GM12878 (cell line): ENCODE results near the gene NFU1. TPM values are rescaled to one million over a fixed set of nuclear protein-coding genes. Genes with fewer than 3 reads are reported as not detected.

Source experiments
- CBFB ChIP-seq: IDR thresholded peaks from 2 replicates; pipeline ENCODE4 v1.6.1; 2016; ENCODE audit warnings: antibody characterized with exemption, low read depth
- POLR2AphosphoS5 ChIP-seq: IDR thresholded peaks from 2 replicates; pipeline ENCODE4 v1.6.1; 2011; ENCODE audit warnings: mild to moderate bottlenecking, low read length, inconsistent platforms
- polyA plus RNA-seq, 11 experiments: library from polyadenylated mRNA; depleted of rRNA in 4 of 11; unstranded in 6 of 11; stranded (reverse) in 5 of 11; fragments of >200 nt; fragmentation: Nextera tagmentation in 4 of 11; fragmentation: Illumina TruSeq in 1 of 11; extraction: Ambion mirVana in 4 of 11; extraction: Trizol in 1 of 11; gene quantifications; 1 replicate in 1 of 11; 2 replicates in 10 of 11; pipeline versions ENCODE4 v1.2.1 to v1.2.3, GENCODE V29; 2011 to 2016; ENCODE audit warnings: inconsistent platforms in 2 of 11, missing spikeins in 2 of 11, low read depth in 1 of 11
- total RNA-seq, 4 experiments: library from RNA; depleted of rRNA in 3 of 4; stranded (reverse); fragments of >200 nt in 3 of 4; fragmentation: Illumina TruSeq in 1 of 4; extraction: Trizol in 1 of 4; gene quantifications; 2 replicates each; pipeline versions ENCODE4 v1.2.1 to v1.2.3, GENCODE V29; 2013 to 2021
- TF ChIP-seq, protein P1 (sequence below): fragments of 450-650 bp; formaldehyde crosslinking; IDR thresholded peaks from 2 replicates; pipeline ENCODE4 v1.4.0; 2022; ENCODE audit warnings: mild to moderate bottlenecking, moderate library complexity
- TF ChIP-seq, protein P2 (sequence below), 3 experiments: IDR thresholded peaks in 2 of 3; conservative IDR thresholded peaks in 1 of 3; 2 replicates each; pipeline ENCODE4 v1.5.1; 2011; ENCODE audit warnings: low read depth in 3 of 3, low read length in 3 of 3, mild to moderate bottlenecking in 3 of 3, control low read depth in 2 of 3, moderate library complexity in 2 of 3, inconsistent platforms in 1 of 3, mixed read lengths in 1 of 3; ENCODE audit not compliant: control insufficient read depth in 2 of 3, insufficient read depth in 1 of 3; ENCODE audit errors: extremely low read depth in 1 of 3

The NFU1 gene
- total and polyA plus RNA-seq, 10 of the 15 experiments (the other 5 are each of a cell fraction or from before 2014, with no cell fraction given) = 27.3 to 86.0 (median 41.5) TPM

DNA sequence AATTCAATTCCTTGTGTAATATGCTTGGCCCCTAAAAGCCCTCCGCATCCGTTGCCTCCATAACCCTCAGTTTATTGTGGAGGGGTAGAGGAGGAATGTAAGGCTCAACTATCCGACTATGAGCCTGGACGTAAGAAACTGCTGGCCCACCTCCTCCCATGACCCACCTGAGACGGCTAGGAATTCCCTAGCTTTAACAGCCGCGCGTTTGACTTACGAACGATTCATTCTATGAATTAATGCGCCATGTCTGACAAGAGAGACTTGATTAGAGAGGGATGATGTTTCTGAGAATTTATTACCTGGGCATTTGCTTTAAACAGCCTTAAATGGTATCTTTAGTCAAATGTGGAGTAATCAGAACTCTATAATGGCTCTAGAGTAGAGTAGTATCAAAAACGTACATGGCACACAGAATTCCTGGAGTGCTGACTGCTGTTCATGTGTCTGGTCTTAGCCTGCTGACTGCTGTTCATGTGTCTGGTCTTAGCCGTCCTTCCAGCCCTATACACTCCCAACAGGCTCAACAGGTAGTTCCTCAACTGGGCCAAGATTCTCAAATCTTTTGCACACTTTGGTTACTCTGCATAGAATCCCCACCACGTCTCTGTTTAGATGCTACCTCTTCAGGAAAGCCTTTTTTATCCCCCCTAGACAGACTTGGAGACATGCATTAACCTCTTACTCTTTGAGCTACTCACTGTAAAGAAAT, 49.3 kb downstream of the NFU1 start (continued):
- TF ChIP-seq, protein P1, sequence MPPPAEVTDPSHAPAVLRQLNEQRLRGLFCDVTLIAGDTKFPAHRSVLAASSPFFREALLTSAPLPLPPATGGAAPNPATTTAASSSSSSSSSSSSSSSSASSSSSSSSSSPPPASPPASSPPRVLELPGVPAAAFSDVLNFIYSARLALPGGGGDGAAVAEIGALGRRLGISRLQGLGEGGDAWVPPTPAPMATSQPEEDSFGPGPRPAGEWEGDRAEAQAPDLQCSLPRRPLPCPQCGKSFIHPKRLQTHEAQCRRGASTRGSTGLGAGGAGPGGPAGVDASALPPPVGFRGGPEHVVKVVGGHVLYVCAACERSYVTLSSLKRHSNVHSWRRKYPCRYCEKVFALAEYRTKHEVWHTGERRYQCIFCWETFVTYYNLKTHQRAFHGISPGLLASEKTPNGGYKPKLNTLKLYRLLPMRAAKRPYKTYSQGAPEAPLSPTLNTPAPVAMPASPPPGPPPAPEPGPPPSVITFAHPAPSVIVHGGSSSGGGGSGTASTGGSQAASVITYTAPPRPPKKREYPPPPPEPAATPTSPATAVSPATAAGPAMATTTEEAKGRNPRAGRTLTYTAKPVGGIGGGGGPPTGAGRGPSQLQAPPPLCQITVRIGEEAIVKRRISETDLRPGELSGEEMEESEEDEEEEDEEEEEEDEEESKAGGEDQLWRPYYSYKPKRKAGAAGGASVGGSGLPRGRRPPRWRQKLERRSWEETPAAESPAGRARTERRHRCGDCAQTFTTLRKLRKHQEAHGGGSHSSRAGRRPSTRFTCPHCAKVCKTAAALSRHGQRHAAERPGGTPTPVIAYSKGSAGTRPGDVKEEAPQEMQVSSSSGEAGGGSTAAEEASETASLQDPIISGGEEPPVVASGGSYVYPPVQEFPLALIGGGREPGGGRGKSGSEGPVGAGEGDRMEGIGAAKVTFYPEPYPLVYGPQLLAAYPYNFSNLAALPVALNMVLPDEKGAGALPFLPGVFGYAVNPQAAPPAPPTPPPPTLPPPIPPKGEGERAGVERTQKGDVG = no peak
- TF ChIP-seq, protein P2, sequence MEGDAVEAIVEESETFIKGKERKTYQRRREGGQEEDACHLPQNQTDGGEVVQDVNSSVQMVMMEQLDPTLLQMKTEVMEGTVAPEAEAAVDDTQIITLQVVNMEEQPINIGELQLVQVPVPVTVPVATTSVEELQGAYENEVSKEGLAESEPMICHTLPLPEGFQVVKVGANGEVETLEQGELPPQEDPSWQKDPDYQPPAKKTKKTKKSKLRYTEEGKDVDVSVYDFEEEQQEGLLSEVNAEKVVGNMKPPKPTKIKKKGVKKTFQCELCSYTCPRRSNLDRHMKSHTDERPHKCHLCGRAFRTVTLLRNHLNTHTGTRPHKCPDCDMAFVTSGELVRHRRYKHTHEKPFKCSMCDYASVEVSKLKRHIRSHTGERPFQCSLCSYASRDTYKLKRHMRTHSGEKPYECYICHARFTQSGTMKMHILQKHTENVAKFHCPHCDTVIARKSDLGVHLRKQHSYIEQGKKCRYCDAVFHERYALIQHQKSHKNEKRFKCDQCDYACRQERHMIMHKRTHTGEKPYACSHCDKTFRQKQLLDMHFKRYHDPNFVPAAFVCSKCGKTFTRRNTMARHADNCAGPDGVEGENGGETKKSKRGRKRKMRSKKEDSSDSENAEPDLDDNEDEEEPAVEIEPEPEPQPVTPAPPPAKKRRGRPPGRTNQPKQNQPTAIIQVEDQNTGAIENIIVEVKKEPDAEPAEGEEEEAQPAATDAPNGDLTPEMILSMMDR (IDR thresholded peaks at IDR 0.05 in 2 of 3, conservative IDR thresholded peaks at IDR 0.05 in 1 of 3; ENCODE audit: control insufficient read depth in 2 of 3, extremely low read depth in 1 of 3, insufficient read depth in 1 of 3, low read depth in 3 of 3, low read length in 3 of 3) = no peak
- TF ChIP-seq CBFB (no peak), POLR2AphosphoS5 (peak; percentile 20; the same call in 1 of the 2 replicates)
